Fibroblast of skin of abdomen (primary cell): ENCODE results near the gene MOGAT2. TPM values are rescaled to one million over a fixed set of nuclear protein-coding genes. Genes with fewer than 3 reads are reported as not detected.
"Not testable (repeated sequence)": the region's sequence is repeated elsewhere in the genome, so short reads cannot be mapped to it uniquely, and the experiment has no call there.

ENCODE experiments used
- DNase-seq: peaks from one replicate; pipeline ENCODE4 v3.0.0-alpha.2; 2013
- polyA plus RNA-seq, 2 experiments: library from polyadenylated mRNA; unstranded; fragments of 120-200 nt; gene quantifications; one replicate each; pipeline ENCODE4 v1.2.1, GENCODE V29; 2013; ENCODE audit not compliant: insufficient read length in 2 of 2

MOGAT2 gene
- polyA plus RNA-seq (2013, experiment 1 of 2; ENCODE audit: insufficient read length), result not detected
- not detected for polyA plus RNA-seq (2013, experiment 2 of 2; ENCODE audit: insufficient read length)

GRCh38 chr11:75717608-75718418, at the start of gene MOGAT2:
TSS of gene MOGAT2 (plus strand) at chr11:75717838. CDS start at chr11:75717889, 51 bp downstream.
- DNase-seq, result no peak

- no peak for DNase-seq
These were observed 49.0 kb upstream of the MOGAT2 start, which contains the start of gene MAP6 for GRCh38 chr11:75668451-75669297. TSS of gene MAP6 (minus strand) at chr11:75669038. CDS start at chr11:75668369, 669 bp downstream.

- peak; percentile 39 for DNase-seq
These were observed 43.6 kb upstream of the MOGAT2 start for GRCh38 chr11:75673977-75674582.

- no peak for DNase-seq
These were observed 40.4 kb upstream of the MOGAT2 start for GRCh38 chr11:75677275-75677674.

- DNase-seq, result no peak
These were observed 39.7 kb upstream of the MOGAT2 start for GRCh38 chr11:75677909-75678308.

- no peak for DNase-seq
These were observed 38.9 kb upstream of the MOGAT2 start for GRCh38 chr11:75678620-75679259.

GRCh38 chr11:75679566-75679965, 38.1 kb upstream of the MOGAT2 start:
- DNase-seq, result no peak

GRCh38 chr11:75683856-75684255, 33.8 kb upstream of the MOGAT2 start:
- not testable (repeated sequence) for DNase-seq

GRCh38 chr11:75689863-75690609, 27.6 kb upstream of the MOGAT2 start:
- no peak for DNase-seq

- DNase-seq, result no peak
These were observed 25.8 kb upstream of the MOGAT2 start for GRCh38 chr11:75691804-75692203.

GRCh38 chr11:75697906-75698581, 19.6 kb upstream of the MOGAT2 start:
- no peak for DNase-seq

- DNase-seq, result no peak
These were observed 16.7 kb upstream of the MOGAT2 start for GRCh38 chr11:75700940-75701339.

GRCh38 chr11:75703695-75704237, 13.9 kb upstream of the MOGAT2 start:
- no peak for DNase-seq

- no peak for DNase-seq
These were observed 12.1 kb upstream of the MOGAT2 start for GRCh38 chr11:75705541-75705940.

- DNase-seq, result peak; percentile 60
These were observed 11.3 kb upstream of the MOGAT2 start for GRCh38 chr11:75706260-75706729.

GRCh38 chr11:75714211-75714610, 3.4 kb upstream of the MOGAT2 start:
- no peak for DNase-seq

GRCh38 chr11:75715688-75716087, 1.9 kb upstream of the MOGAT2 start:
- DNase-seq, result no peak

- no peak for DNase-seq
These were observed 979 bp upstream of the MOGAT2 start for GRCh38 chr11:75716659-75717058.

- no peak for DNase-seq
These were observed 1.0 kb downstream of the MOGAT2 start for GRCh38 chr11:75718419-75719339.
